Epithelial cell of prostate (primary cell): ENCODE results near the gene TRAPPC14.

Experiments used
- DNase-seq: peaks from one replicate; pipeline ENCODE4 v3.0.0-alpha.2; 2011; ENCODE audit warnings: low read depth, low spot score
- H3K27ac ChIP-seq: fragments of 450-650 bp; 2 replicates; pipeline ENCODE4 v1.5.1; 2017; ENCODE audit warnings: mild to moderate bottlenecking

The TRAPPC14 gene

DNA sequence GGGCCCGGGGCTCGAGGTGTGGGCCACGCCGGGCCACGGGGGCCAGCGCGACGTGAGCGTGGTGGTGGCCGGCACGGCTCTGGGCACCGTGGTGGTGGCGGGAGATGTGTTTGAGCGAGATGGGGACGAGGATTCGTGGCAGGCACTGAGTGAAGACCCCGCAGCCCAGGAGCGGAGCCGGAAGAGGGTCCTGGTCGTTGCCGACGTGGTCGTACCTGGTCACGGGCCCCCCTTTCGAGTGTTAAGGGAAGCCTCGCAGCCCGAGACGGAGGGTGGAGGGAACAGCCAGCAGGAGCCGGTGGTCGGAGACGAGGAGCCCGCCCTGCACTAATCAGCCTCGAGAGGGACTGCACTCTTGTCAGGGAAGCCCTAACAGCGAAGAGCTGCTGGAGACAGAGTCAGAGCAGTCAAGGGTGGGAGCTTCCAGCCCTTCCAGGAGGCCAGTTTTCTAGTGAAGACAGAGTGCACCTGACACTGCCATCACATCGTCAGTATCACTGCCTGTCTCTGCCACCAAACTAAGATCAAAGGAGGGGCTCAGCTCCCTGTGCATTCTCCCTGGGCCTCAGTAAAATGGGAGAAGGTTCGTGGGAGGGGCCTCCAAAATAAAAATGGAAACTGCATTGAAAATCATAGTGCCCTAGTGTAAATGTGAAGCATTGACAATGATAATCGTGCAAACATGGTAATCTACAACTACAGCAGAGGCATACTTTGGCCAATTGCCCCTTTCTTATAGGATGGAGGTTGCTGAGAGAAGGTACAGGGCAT, 30.5 kb downstream of the TRAPPC14 start:
- peak overlapping the region; percentile 89 for H3K27ac ChIP-seq
- DNase-seq = no peak

DNA sequence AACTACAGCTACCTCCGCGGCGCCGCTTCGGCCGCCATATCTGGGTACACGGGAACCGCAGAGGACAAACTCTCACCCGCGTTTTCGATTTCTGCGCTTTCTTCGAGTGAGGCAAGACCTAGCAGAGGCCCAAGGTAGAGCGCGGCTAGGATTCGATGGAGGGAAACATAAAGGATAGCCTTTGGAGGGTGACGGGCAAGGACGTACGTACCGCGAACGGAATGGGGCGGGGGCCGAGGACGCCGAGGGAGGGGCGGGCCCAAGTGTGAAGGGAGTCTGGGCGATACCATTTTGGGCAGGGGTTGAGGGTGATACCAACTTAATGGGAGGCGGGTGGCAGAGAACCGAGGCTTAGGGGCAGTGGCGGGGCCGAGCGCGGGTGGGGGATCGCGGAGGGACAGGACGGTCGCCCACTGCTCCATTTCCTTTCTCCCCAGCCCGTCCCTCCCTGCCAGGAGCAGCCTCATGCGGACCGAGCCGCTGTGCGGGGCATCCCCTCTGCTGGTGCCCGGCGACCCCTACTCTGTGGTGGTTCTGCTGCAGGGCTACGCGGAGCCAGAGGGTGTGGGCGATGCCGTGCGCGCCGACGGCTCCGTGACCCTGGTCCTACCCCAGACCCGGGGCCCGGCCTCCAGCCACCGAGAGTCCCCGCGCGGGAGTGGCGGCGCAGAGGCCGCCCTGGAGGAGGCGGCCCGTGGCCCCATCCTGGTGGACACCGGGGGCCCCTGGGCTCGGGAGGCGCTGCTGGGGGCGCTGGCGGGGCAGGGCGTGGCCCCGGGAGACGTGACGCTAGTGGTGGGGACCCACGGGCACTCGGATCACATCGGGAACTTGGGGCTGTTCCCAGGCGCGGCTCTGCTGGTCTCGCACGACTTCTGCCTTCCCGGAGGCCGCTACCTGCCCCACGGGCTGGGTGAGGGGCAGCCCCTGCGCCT, 31.3 kb downstream of the TRAPPC14 start, which contains the start of gene MBLAC1:
MBLAC1 (plus strand) TSS at position 37 of the 935 bp plus-strand sequence; CDS start at position 466, 429 bp downstream.
- DNase-seq = peak; percentile 43
- peak within 1 kb of the TSS; percentile 89 for H3K27ac ChIP-seq

DNA sequence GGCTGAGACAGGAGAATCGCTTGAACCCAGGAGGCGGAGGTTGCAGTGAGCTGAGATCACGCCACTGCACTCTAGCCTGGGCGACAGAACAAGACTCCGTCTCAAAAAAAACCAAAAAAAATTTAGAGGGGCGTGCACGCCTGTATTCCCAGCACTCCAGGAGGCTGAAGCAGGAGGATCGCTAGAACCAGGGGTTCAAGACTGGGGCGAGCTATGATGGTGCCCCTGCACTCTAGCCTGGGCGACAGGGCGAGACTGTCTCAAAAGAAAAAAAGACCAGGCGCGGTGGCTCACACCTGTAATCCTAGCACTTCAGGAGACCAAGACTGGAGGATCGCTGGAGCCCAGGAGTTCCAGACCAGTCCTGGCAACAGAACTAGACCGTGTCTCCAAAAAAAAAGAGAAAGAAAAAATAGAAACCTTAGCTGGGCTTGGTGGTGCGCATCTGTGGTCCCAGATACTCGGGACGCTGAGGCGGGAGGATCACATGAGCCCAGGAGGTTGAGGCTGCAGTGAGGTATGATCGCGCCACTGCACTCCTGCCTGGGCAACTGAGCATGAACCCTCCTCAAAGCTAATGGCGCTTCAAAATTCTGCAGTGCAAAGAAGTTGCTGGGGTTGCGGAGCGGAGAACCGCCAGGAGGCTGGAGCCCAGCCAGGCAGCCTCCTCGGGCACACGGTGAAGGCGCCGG, 32.1 kb downstream of the TRAPPC14 start:
- H3K27ac ChIP-seq = peak overlapping the region; percentile 89
- DNase-seq = no peak

DNA sequence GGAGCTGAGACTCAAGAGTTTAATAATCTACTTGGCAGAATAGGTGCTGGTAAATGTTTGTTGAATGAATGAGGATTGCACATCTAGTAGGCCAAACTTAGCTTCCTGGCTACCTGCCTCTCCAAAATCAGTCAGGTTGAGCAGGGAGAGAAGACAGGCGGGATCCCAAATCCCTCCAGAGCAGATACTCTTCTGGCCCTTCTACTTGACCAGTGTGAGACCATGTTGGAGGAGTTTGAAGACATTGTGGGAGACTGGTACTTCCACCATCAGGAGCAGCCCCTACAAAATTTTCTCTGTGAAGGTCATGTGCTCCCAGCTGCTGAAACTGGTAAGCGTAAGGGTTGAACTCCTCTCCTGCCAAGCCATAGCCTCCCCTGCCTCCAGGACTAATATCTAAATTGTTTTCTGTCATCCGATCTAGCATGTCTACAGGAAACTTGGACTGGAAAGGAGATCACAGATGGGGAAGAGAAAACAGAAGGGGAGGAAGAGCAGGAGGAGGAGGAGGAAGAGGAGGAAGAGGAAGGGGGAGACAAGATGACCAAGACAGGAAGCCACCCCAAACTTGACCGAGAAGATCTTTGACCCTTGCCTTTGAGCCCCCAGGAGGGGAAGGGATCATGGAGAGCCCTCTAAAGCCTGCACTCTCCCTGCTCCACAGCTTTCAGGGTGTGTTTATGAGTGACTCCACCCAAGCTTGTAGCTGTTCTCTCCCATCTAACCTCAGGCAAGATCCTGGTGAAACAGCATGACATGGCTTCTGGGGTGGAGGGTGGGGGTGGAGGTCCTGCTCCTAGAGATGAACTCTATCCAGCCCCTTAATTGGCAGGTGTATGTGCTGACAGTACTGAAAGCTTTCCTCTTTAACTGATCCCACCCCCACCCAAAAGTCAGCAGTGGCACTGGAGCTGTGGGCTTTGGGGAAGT, 34.0 kb downstream of the TRAPPC14 start:
- no peak for DNase-seq
- no peak overlapping the region for H3K27ac ChIP-seq

DNA sequence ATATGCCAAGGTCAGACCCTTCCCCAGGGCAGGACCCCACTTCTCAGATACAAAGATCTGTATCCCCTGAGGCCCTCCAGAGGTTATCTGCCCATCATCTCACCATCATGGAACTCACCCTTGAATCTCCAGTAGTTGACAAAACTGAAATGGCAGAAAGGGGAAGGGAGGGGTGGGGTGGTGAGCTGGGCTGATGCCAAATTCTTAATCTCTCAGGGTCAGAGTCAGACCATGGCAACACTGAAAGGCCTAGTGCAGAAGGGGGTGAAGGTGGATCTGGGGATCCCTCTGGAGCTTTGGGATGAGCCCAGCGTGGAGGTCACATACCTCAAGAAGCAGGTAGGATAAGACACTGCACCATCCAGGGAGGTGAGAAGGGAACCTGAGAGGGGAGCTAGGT, 36.0 kb downstream of the TRAPPC14 start:
- no peak for DNase-seq
- H3K27ac ChIP-seq = no peak overlapping the region

DNA sequence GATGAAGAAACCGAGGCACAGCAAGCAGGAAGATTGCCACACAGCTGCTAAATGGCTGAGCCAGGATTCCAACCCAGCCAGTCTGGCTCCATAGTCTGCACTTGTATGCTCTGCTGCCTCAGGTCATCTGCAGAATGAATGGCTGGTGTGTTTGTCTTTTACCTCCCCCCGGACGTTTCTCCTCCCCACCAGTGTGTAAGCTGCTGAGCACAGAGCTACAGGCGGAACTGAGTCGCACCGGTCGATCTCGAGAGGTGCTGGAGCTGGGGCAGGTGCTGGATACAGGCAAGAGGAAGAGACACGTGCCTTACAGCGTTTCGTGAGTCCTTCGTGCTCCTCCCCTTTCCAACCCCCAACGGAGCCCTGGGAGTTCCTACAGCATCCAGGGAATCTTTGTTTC, 36.5 kb downstream of the TRAPPC14 start:
- DNase-seq = no peak
- no peak overlapping the region for H3K27ac ChIP-seq

DNA sequence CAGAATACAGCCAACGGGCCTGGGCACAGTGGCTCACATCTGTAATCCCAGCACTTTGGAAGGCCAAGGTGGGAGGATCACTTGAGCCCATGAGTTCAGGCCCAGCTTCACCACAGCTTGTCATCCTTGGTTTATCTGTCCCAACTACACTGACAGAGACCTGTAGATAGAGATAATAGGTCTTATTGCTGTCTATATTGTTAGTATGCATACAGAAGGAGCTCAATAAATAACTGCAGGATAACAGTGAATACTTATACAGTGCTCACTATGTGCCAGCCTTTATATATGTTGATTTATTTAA, 37.8 kb downstream of the TRAPPC14 start:
- DNase-seq = no peak
- H3K27ac ChIP-seq = no peak overlapping the region

DNA sequence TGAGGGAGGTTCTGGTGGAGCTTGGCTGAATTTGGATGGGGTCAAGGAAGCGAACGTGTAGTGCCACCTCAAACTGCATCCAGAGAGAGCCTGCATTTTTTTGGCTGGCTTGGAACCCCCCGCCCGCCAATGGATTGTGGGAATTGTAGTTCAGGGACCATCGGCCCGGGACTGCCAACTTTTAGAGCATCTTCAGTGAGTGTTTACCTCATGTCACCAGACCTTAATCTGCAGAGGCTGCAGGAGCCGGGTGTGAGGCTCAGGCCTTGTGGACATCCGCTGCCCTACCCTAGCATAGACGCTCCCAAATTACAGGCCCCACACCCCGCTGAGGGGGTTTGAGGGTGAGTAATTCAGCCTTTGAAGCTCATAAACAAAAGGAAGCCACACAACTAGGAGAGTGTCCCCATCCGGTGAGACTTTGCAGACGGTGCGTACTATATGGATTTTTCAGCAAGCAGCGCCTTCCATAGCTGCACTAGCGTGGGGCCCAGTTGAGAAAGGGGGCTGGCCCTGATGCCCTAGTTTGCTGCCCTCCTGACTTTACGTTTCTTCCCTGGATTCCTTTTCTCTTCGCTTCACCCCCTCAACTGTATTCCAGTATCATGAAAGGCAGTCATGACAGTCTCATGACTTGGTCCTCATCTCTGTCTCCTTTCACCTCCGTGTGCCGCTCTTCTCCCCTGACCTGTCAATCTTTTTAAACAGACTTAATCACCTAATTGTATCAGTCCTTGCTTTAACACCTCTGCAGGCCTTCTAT, 38.4 kb downstream of the TRAPPC14 start:
- DNase-seq = no peak
- peak overlapping the region; percentile 67 for H3K27ac ChIP-seq

DNA sequence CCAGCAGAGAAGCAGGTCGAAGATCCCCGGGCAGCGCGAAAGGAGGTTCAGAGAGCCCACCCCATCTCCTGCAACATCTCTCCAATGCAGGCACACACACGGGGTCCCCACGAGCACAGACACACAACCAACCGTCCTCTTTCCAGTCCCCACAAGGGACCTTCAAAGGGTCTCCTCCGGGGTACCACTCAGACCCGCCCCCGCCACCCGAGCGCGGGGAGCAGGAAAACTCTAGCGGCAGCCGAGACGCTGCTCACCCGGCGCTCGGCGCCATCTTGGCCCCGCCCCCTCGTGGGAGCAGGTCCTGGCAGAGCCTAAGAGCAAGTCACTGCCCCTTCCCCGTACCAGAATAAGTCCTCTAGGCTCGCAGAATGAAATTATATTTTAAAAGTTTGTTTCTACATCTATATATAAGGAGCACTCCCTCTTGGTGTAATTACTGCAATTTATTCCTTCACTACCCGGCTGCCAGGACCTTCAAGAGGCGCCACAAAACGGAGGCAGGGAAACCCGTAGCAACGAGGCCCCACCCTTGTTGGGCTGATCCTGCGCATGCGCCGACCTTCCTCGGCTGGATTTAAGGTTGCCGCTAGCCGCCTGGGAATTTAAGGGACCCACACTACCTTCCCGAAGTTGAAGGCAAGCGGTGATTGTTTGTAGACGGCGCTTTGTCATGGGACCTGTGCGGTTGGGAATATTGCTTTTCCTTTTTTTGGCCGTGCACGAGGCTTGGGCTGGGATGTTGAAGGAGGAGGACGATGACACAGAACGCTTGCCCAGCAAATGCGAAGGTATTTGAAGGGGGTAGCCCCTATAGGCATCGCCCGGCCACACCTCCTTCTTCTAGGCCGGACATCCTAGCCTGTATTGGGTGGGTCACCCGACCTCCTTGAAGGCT, 39.2 kb downstream of the TRAPPC14 start, which contains the start of the genes CNPY4 and TAF6:
CNPY4 (plus strand) TSS at position 563 of the 898 bp plus-strand sequence; CDS start at position 674, 111 bp downstream.
TAF6 (minus strand) TSS at position 287 of the 898 bp plus-strand sequence. CDS start 5,149 bp downstream, outside the sequence.
- H3K27ac ChIP-seq = peak within 1 kb of the TSS; percentile 67
- peak; percentile 69 for DNase-seq

DNA sequence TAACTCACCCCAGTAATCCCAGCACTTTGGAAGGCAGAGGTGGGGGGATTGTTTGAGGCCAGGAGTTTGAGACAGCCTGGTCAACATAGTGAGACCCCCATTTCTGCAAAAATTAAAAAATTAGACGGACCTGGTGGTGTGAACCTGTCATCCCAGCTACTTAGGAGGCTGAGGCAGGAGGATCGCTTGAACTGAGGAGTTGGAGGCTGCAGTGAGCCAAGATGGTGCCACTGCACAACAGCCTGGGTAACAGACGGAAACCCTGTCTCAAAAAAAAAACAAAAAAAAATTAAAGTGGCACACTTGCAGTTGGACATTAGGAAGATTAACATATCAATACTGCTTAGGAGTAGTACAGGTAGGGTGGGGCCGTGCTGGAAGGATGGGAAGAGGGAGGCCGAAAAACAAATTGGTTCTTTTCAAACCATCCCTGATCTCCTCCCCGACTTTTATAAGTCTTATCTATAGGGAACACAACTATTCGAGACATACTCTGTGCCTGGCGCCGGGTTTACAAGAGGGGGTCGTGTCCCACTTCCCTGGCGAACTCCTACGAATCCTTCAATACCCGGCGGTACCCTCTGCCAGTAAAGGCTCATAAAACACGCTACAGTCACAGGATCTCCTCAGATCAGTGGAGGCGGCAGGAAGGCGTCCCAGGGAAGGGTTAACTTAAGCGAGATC, 40.0 kb downstream of the TRAPPC14 start:
- H3K27ac ChIP-seq = peak overlapping the region; percentile 67
- no peak for DNase-seq

DNA sequence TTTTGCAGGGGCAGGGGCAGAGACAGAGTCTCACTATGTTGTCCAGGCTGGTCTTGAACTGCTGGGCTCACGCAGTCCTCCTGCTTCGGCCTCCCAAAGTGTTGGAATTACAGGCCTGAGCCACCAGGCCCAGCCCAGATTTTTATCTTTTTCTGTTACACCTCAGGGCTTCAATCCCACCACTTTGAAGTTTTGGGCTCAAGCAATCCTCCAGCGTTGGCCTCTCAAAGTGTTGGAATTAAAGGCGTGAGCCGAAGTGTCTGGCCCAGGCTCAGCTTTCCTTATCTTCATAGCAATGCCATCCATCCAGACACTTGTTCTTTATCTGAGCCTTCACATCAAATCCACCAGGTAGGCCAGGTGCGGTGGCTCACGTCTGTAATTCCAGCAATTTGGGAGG, 43.5 kb downstream of the TRAPPC14 start:
- DNase-seq = no peak
- no peak overlapping the region for H3K27ac ChIP-seq

DNA sequence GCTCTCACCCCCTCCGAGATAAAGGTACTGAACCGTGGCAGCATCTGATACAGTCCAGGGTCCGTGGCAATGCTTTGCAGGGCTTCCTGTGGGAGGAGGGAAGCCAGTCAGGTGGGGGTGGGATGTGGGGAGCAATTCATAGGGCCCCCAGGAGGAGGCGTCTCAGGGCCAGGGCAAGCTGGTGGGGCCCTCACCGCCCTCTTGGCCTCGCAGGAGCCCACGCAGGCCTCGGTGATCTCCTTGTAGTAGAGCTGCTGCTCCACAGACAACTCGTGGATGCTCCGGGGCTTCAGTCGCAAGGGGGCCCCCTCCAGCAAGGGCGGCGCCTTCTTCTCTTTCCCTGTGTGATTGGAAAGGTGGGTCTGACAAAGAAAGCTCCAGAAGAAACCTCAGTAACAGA, 46.6 kb downstream of the TRAPPC14 start:
- DNase-seq = no peak
- H3K27ac ChIP-seq = no peak overlapping the region

DNA sequence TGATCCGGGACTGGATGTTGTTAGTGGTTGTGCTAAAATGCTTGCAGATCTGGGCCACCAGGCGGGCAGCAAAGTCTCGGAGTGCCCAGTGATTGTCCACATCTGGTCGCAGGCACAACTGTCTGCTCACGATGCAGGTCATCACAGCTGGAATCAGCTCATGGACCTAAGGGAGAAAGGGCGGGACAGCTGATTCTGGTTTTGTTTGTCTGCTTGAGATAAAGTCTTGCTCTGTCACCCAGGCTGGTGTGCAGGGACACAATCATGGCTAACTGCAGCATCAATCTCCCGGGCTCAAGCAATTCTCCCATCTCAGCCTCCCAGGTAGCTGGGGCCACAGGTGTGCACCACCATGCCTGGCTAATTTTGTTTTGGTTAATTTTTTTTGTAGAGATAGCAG, 47.4 kb downstream of the TRAPPC14 start:
- H3K27ac ChIP-seq = no peak overlapping the region
- DNase-seq = no peak

DNA sequence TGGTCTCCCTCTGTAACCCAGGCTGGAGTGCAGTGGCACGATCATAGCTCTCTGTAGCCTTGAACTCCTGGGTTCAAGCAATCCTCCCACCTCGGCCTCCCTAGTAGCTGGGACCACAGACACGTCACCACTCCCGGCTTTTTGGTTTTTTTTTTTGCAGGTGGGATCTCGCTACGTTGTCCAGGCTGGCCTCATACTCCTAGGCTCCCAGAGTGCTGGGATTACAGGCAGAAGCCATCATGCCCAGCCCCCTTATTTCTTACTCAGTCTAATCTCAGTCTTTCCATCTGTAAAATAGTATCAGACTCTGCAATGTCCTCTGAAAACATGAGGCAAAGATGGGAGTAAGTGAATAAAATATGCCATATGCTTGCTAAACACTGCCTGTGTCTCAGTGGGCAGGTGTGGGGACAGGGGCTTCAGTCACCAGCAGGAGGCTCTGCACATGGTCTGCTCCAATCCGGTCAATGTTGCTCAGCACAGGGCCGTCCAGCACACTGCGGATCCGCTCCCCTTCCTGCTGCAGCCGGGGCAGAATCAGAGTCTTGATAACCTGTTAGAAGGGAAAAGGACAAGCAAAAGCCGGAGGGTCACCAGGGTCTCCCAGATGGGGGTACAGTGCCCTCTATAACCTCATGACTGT, 48.9 kb downstream of the TRAPPC14 start:
- no peak overlapping the region for H3K27ac ChIP-seq
- no peak for DNase-seq

DNA sequence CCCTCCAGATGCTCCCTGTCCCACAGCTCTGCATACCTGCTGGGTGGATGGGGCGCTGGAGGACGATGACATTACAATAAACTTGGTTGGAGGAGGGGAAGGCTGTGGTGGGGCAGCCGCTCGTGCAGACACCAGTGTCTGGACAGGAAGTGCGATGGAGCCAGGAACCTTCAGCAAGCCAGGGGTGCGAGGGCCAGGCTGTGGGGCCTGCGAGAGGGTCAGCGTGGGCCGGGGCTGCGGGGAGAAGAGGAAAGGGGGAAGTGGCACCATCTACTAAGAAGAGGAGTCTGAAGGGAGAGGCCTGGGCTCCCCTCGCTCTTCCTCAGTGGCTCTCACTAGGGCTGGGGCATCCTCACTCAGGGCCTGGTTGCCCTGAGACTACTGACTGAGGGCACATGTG, 50.6 kb downstream of the TRAPPC14 start:
- no peak for DNase-seq
- no peak overlapping the region for H3K27ac ChIP-seq

DNA sequence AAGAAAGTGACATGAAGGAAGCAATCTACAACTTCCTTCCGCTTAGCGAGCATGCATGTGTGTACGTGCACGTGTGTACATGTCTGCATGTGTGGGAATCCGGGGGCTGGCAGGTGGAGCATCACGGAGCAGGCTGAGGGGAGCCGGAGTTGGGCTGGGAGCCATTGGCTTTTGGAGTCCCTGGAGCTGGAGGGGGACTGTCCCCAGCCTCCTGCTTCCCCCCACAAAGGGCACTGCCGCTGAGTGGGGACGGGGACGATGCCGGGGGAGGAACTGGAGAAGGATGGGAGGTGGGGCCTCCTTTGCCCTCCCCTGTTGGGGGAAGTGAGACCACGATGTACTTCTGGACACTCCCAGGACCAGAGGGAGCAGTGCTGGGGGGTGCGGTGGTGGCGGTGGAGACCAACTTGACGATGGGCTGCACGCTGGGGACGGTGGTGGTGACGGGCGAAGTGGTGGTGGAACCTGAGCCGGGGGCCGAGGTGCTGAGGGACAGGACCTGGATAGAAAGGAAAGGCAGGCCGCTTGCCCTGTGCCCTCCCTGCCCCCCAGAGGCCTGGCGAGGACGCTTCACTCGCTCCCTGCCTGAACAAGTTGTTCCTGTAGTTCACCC, 51.3 kb downstream of the TRAPPC14 start:
- H3K27ac ChIP-seq = no peak overlapping the region
- DNase-seq = no peak
